ENCODE data around the gene BAAT. TPM values are rescaled to one million over a fixed set of nuclear protein-coding genes. Genes with fewer than 3 reads are reported as not detected.

The BAAT gene
- total and polyA plus RNA-seq, 5 donors from 2014 or later = 0.09 to 0.15 TPM; not detected in 3

GRCh38 chr9:101369884-101370531 lies 14.8 kb downstream of the BAAT start:
- H3K4me1 Mint-ChIP-seq = no peaks in the 10 kb centered on the region
- H3K9me3 Mint-ChIP-seq = no peaks in the 10 kb centered on the region
- no peaks in the 10 kb centered on the region for H3K36me3 ChIP-seq (ENCODE audit: control insufficient read depth, insufficient read depth, low read length)
- no peak overlapping the region for H3K4me3 ChIP-seq (ENCODE audit: low read depth, low read length)
- no peak overlapping the region for H3K27ac Mint-ChIP-seq
- ATAC-seq (ENCODE audit: low read depth in 2 of 2) = no peak
- no peak overlapping the region for H3K4me3 Mint-ChIP-seq
- H3K9me3 ChIP-seq (ENCODE audit: control insufficient read depth in 2 of 2, low read length in 2 of 2) = no peaks in the 10 kb centered on the region
- DNase-seq = no peak
- no peak overlapping the region for H3K27ac ChIP-seq (ENCODE audit: insufficient read depth, low read length, poor library complexity, severe bottlenecking)
- peaks cover 11% of the 10 kb centered on the region for H3K27me3 Mint-ChIP-seq
- no peaks in the 10 kb centered on the region for H3K36me3 Mint-ChIP-seq
- H3K4me1 ChIP-seq (ENCODE audit: control insufficient read depth, insufficient read depth, low read length, poor library complexity, severe bottlenecking) = no peaks in the 10 kb centered on the region
- H3K27me3 ChIP-seq (ENCODE audit: control insufficient read depth, insufficient read depth, low read length) = peaks cover 6% of the 10 kb centered on the region

- H3K27me3 ChIP-seq (ENCODE audit: control insufficient read depth, insufficient read depth, low read length) = peaks cover 6% of the 10 kb centered on the region
- ATAC-seq (ENCODE audit: low read depth in 2 of 2) (no peak), DNase-seq (no peak)
- no peaks in the 10 kb centered on the region for H3K36me3 ChIP-seq (ENCODE audit: control insufficient read depth, insufficient read depth, low read length)
- Mint-ChIP-seq H3K27ac (no peak overlapping the region), H3K4me3 (no peak overlapping the region), H3K27me3 (peaks cover 15% of the 10 kb centered on the region), H3K36me3 (no peaks in the 10 kb centered on the region), H3K9me3 (no peaks in the 10 kb centered on the region), H3K4me1 (no peaks in the 10 kb centered on the region)
- no peak overlapping the region for H3K27ac ChIP-seq (ENCODE audit: insufficient read depth, low read length, poor library complexity, severe bottlenecking)
- H3K4me3 ChIP-seq (ENCODE audit: low read depth, low read length) = no peak overlapping the region
- H3K9me3 ChIP-seq (ENCODE audit: control insufficient read depth in 2 of 2, low read length in 2 of 2) = no peaks in the 10 kb centered on the region
- no peaks in the 10 kb centered on the region for H3K4me1 ChIP-seq (ENCODE audit: control insufficient read depth, insufficient read depth, low read length, poor library complexity, severe bottlenecking)
Measured at GRCh38 chr9:101369286-101369685, 15.5 kb downstream of the BAAT start.

- H3K9me3 Mint-ChIP-seq = no peaks in the 10 kb centered on the region
- H3K27ac Mint-ChIP-seq = no peak overlapping the region
- ATAC-seq (ENCODE audit: low read depth in 2 of 2) = no peak
Measured at GRCh38 chr9:101367323-101367722, 17.5 kb downstream of the BAAT start.

GRCh38 chr9:101366038-101366756 lies 18.6 kb downstream of the BAAT start:
- peaks cover under 1% of the 10 kb centered on the region for H3K27me3 ChIP-seq (ENCODE audit: control insufficient read depth, insufficient read depth, low read length)
- H3K9me3 ChIP-seq (ENCODE audit: control insufficient read depth in 2 of 2, low read length in 2 of 2) = no peaks in the 10 kb centered on the region
- no peaks in the 10 kb centered on the region for H3K4me1 Mint-ChIP-seq
- H3K4me3 Mint-ChIP-seq = no peak overlapping the region
- peaks cover 17% of the 10 kb centered on the region for H3K27me3 Mint-ChIP-seq
- DNase-seq (no peak), ATAC-seq (ENCODE audit: low read depth in 2 of 2) (no peak)
- peaks cover 0 to 1% (median 0%) of the 10 kb centered on the region in 7 donors for H3K9me3 Mint-ChIP-seq
- H3K27ac Mint-ChIP-seq = no peak overlapping the region
- H3K4me3 ChIP-seq (ENCODE audit: low read depth, low read length) = no peak overlapping the region
- H3K4me1 ChIP-seq (ENCODE audit: control insufficient read depth, insufficient read depth, low read length, poor library complexity, severe bottlenecking) = no peaks in the 10 kb centered on the region
- no peaks in the 10 kb centered on the region for H3K36me3 ChIP-seq (ENCODE audit: control insufficient read depth, insufficient read depth, low read length)
- H3K27ac ChIP-seq (ENCODE audit: insufficient read depth, low read length, poor library complexity, severe bottlenecking) = no peak overlapping the region
- H3K36me3 Mint-ChIP-seq = no peaks in the 10 kb centered on the region

More at GRCh38 chr9:101367323-101367722, 17.5 kb downstream of the BAAT start:
- Histone ChIP-seq H3K4me3 (ENCODE audit: low read depth, low read length) (no peak overlapping the region), H3K27me3 (ENCODE audit: control insufficient read depth, insufficient read depth, low read length) (peaks cover 6% of the 10 kb centered on the region), H3K4me1 (ENCODE audit: control insufficient read depth, insufficient read depth, low read length, poor library complexity, severe bottlenecking) (no peaks in the 10 kb centered on the region), H3K27ac (ENCODE audit: insufficient read depth, low read length, poor library complexity, severe bottlenecking) (no peak overlapping the region), H3K9me3 (ENCODE audit: control insufficient read depth in 2 of 2, low read length in 2 of 2) (no peaks in the 10 kb centered on the region), H3K36me3 (ENCODE audit: control insufficient read depth, insufficient read depth, low read length) (no peaks in the 10 kb centered on the region)
- no peaks in the 10 kb centered on the region for H3K36me3 Mint-ChIP-seq
- H3K27me3 Mint-ChIP-seq = peaks cover 17% of the 10 kb centered on the region
- no peak for DNase-seq
- no peaks in the 10 kb centered on the region for H3K4me1 Mint-ChIP-seq
- H3K4me3 Mint-ChIP-seq = no peak overlapping the region

GRCh38 chr9:101365181-101365580 lies 19.6 kb downstream of the BAAT start:
- no peak overlapping the region for H3K4me3 Mint-ChIP-seq
- H3K27ac ChIP-seq (ENCODE audit: insufficient read depth, low read length, poor library complexity, severe bottlenecking) = no peak overlapping the region
- peaks cover 0 to 1% (median 0%) of the 10 kb centered on the region in 7 donors for H3K9me3 Mint-ChIP-seq
- H3K27ac Mint-ChIP-seq = no peak overlapping the region
- H3K27me3 Mint-ChIP-seq = peaks cover 17% of the 10 kb centered on the region
- DNase-seq = no peak
- H3K4me1 ChIP-seq (ENCODE audit: control insufficient read depth, insufficient read depth, low read length, poor library complexity, severe bottlenecking) = no peaks in the 10 kb centered on the region
- no peak for ATAC-seq (ENCODE audit: low read depth in 2 of 2)
- H3K36me3 Mint-ChIP-seq = no peaks in the 10 kb centered on the region
- H3K36me3 ChIP-seq (ENCODE audit: control insufficient read depth, insufficient read depth, low read length) = no peaks in the 10 kb centered on the region
- no peaks in the 10 kb centered on the region for H3K4me1 Mint-ChIP-seq
- no peaks in the 10 kb centered on the region for H3K9me3 ChIP-seq (ENCODE audit: control insufficient read depth in 2 of 2, low read length in 2 of 2)
- H3K4me3 ChIP-seq (ENCODE audit: low read depth, low read length) = no peak overlapping the region
- no peaks in the 10 kb centered on the region for H3K27me3 ChIP-seq (ENCODE audit: control insufficient read depth, insufficient read depth, low read length)

- peaks cover 0 to 1% (median 0%) of the 10 kb centered on the region in 7 donors for H3K9me3 Mint-ChIP-seq
- no peak for ATAC-seq (ENCODE audit: low read depth in 2 of 2)
Measured at GRCh38 chr9:101362450-101362849, 22.4 kb downstream of the BAAT start.

GRCh38 chr9:101360647-101361046 lies 24.2 kb downstream of the BAAT start:
- Histone ChIP-seq H3K27ac (ENCODE audit: insufficient read depth, low read length, poor library complexity, severe bottlenecking) (no peak overlapping the region), H3K4me1 (ENCODE audit: control insufficient read depth, insufficient read depth, low read length, poor library complexity, severe bottlenecking) (no peaks in the 10 kb centered on the region), H3K9me3 (ENCODE audit: control insufficient read depth in 2 of 2, low read length in 2 of 2) (no peaks in the 10 kb centered on the region), H3K27me3 (ENCODE audit: control insufficient read depth, insufficient read depth, low read length) (no peaks in the 10 kb centered on the region), H3K4me3 (ENCODE audit: low read depth, low read length) (no peak overlapping the region), H3K36me3 (ENCODE audit: control insufficient read depth, insufficient read depth, low read length) (no peaks in the 10 kb centered on the region)
- Mint-ChIP-seq H3K4me1 (no peaks in the 10 kb centered on the region), H3K4me3 (no peak overlapping the region), H3K36me3 (no peaks in the 10 kb centered on the region), H3K9me3 (peaks cover 0 to 1% (median 0%) of the 10 kb centered on the region in 7 donors), H3K27ac (no peak overlapping the region), H3K27me3 (peaks cover 8% of the 10 kb centered on the region)
- ATAC-seq (ENCODE audit: low read depth in 2 of 2) = no peak
- DNase-seq = no peak

More at GRCh38 chr9:101362450-101362849, 22.4 kb downstream of the BAAT start:
- Mint-ChIP-seq H3K27me3 (peaks cover 13% of the 10 kb centered on the region), H3K4me3 (no peak overlapping the region), H3K4me1 (no peaks in the 10 kb centered on the region), H3K36me3 (no peaks in the 10 kb centered on the region), H3K27ac (no peak overlapping the region)
- Histone ChIP-seq H3K36me3 (ENCODE audit: control insufficient read depth, insufficient read depth, low read length) (no peaks in the 10 kb centered on the region), H3K27ac (ENCODE audit: insufficient read depth, low read length, poor library complexity, severe bottlenecking) (no peak overlapping the region), H3K4me1 (ENCODE audit: control insufficient read depth, insufficient read depth, low read length, poor library complexity, severe bottlenecking) (no peaks in the 10 kb centered on the region), H3K9me3 (ENCODE audit: control insufficient read depth in 2 of 2, low read length in 2 of 2) (no peaks in the 10 kb centered on the region), H3K4me3 (ENCODE audit: low read depth, low read length) (no peak overlapping the region), H3K27me3 (ENCODE audit: control insufficient read depth, insufficient read depth, low read length) (no peaks in the 10 kb centered on the region)
- DNase-seq = no peak

GRCh38 chr9:101359679-101360078 lies 25.1 kb downstream of the BAAT start:
- no peak overlapping the region for H3K4me3 ChIP-seq (ENCODE audit: low read depth, low read length)
- H3K4me1 Mint-ChIP-seq = no peaks in the 10 kb centered on the region
- ATAC-seq (ENCODE audit: low read depth in 2 of 2) = no peak
- no peak overlapping the region for H3K4me3 Mint-ChIP-seq
- no peak overlapping the region for H3K27ac Mint-ChIP-seq
- no peaks in the 10 kb centered on the region for H3K9me3 ChIP-seq (ENCODE audit: control insufficient read depth in 2 of 2, low read length in 2 of 2)
- no peak overlapping the region for H3K27ac ChIP-seq (ENCODE audit: insufficient read depth, low read length, poor library complexity, severe bottlenecking)
- H3K36me3 Mint-ChIP-seq = no peaks in the 10 kb centered on the region
- no peaks in the 10 kb centered on the region for H3K27me3 ChIP-seq (ENCODE audit: control insufficient read depth, insufficient read depth, low read length)
- H3K4me1 ChIP-seq (ENCODE audit: control insufficient read depth, insufficient read depth, low read length, poor library complexity, severe bottlenecking) = no peaks in the 10 kb centered on the region
- H3K9me3 Mint-ChIP-seq = peaks cover 0 to 1% (median 0%) of the 10 kb centered on the region in 7 donors
- no peaks in the 10 kb centered on the region for H3K36me3 ChIP-seq (ENCODE audit: control insufficient read depth, insufficient read depth, low read length)
- peaks cover 4% of the 10 kb centered on the region for H3K27me3 Mint-ChIP-seq
- no peak for DNase-seq
